Fibroblast of lung (primary cell): ENCODE data around the gene TMEM109. TPM values are rescaled to one million over a fixed set of nuclear protein-coding genes. Genes with fewer than 3 reads are reported as not detected.

Experiments used
- DNase-seq, 2 donors: peaks; one replicate each; pipeline versions ENCODE4 v3.0.0 to v3.0.0-alpha.2; 2010; ENCODE audit warnings: low read depth in 2 of 2
- H2AFZ ChIP-seq: 2 replicates; pipeline ENCODE4 v1.5.1; 2012; ENCODE audit warnings: low read length, control low read depth, inconsistent platforms
- H3K27ac ChIP-seq: 2 replicates; pipeline ENCODE4 v1.5.1; 2011; ENCODE audit warnings: low read length, control low read depth; ENCODE audit not compliant: insufficient read depth
- H3K27me3 ChIP-seq: 2 replicates; pipeline ENCODE4 v1.5.1; 2011; ENCODE audit warnings: mild to moderate bottlenecking, low read length; ENCODE audit not compliant: control insufficient read depth, insufficient read depth
- H3K36me3 ChIP-seq: 2 replicates; pipeline ENCODE4 v1.5.1; 2011; ENCODE audit warnings: low read length; ENCODE audit not compliant: control insufficient read depth, insufficient read depth
- H3K4me1 ChIP-seq: 2 replicates; pipeline ENCODE4 v1.5.1; 2011; ENCODE audit warnings: low read length; ENCODE audit not compliant: control insufficient read depth, insufficient read depth; ENCODE audit errors: extremely low read depth
- H3K4me2 ChIP-seq: 2 replicates; pipeline ENCODE4 v1.5.1; 2011; ENCODE audit warnings: low read length, control low read depth; ENCODE audit not compliant: insufficient read depth; ENCODE audit errors: extremely low read depth
- H3K4me3 ChIP-seq, 4 experiments: fragments of 200-600 bp in 1 of 4; sonication (generic) in 1 of 4; replicated peaks in 1 of 4; 2 replicates each; pipeline ENCODE4 v1.5.1; 2011 to 2016; ENCODE audit warnings: low read length in 4 of 4, low read depth in 3 of 4, mild to moderate bottlenecking in 3 of 4, control low read depth in 2 of 4, inconsistent platforms in 1 of 4, mixed read lengths in 1 of 4; ENCODE audit not compliant: insufficient read depth in 1 of 4; ENCODE audit errors: control extremely low read depth in 1 of 4
- H3K79me2 ChIP-seq: 2 replicates; pipeline ENCODE4 v1.5.1; 2012; ENCODE audit warnings: mild to moderate bottlenecking, low read length, inconsistent platforms; ENCODE audit not compliant: control insufficient read depth, insufficient read depth
- H3K9ac ChIP-seq: 2 replicates; pipeline ENCODE4 v1.5.1; 2011; ENCODE audit warnings: mild to moderate bottlenecking, low read length, control low read depth; ENCODE audit not compliant: insufficient read depth
- H3K9me3 ChIP-seq: 2 replicates; pipeline ENCODE4 v1.5.1; 2012; ENCODE audit warnings: low read depth, low read length; ENCODE audit not compliant: control insufficient read depth, insufficient read depth
- H4K20me1 ChIP-seq: 2 replicates; pipeline ENCODE4 v1.5.1; 2011; ENCODE audit warnings: low read length; ENCODE audit not compliant: control insufficient read depth, insufficient read depth; ENCODE audit errors: extremely low read depth
- EZH2 ChIP-seq: IDR thresholded peaks from 2 replicates; pipeline ENCODE4 v1.5.1; 2012; ENCODE audit warnings: low read length, control low read depth, mild to moderate bottlenecking; ENCODE audit errors: missing control alignments
- polyA plus RNA-seq, 2 donors: library from polyadenylated mRNA; depleted of rRNA in 1 of 2; stranded (reverse) in 1 of 2; unstranded in 1 of 2; fragments of >200 nt; gene quantifications; 2 replicates each; pipeline ENCODE4 v1.2.1, GENCODE V29; 2011 to 2012; ENCODE audit warnings: missing spikeins in 1 of 2
- total RNA-seq: library from RNA; depleted of rRNA; stranded (reverse); fragments of >200 nt; gene quantifications from 2 replicates; pipeline ENCODE4 v1.2.1, GENCODE V29; 2014
- TF ChIP-seq, protein P1 (sequence below), 2 donors: IDR thresholded peaks in 1 of 2; conservative IDR thresholded peaks in 1 of 2; 1 replicate in 1 of 2; 2 replicates in 1 of 2; pipeline ENCODE4 v1.5.1; 2011 to 2012; ENCODE audit warnings: low read length in 2 of 2, control low read depth in 1 of 2, inconsistent platforms in 1 of 2, low read depth in 1 of 2, mild to moderate bottlenecking in 1 of 2

Gene TMEM109
- total and polyA plus RNA-seq, 2 donors (not counting 1 experiment from before 2014, with no cell fraction given), result 21.5 to 34.9 TPM

DNA sequence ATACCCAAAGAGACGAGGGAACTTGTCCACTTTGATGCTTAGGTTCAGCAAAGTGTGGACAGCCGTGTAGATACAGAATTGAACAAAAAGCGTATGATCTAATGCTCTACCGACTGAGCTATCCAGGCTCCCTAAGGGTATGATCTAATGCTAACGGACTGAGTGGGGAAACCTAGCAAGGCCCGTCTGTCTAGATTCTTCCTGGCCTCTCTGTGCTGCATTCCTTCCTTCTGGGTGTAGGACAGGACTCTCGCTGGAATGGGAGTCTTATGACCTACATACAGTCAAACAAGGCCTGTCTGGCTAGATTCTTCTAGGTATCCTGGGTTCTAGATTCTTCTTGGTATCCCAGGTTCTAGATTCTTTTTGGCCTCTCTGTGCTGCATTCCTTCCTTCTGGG lies 46.4 kb downstream of the TMEM109 start:
- H3K4me2 ChIP-seq, result no peak overlapping the region
- no peak overlapping the region for H3K27ac ChIP-seq
- no peaks in the 10 kb centered on the region for H3K36me3 ChIP-seq
- H3K9me3 ChIP-seq, result no peaks in the 10 kb centered on the region
- H2AFZ ChIP-seq, result no peak overlapping the region
- H3K9ac ChIP-seq, result no peak overlapping the region
- H4K20me1 ChIP-seq, result no peaks in the 10 kb centered on the region
- H3K27me3 ChIP-seq, result peaks cover 3% of the 10 kb centered on the region
- no peak for TF ChIP-seq EZH2
- TF ChIP-seq, protein P1, sequence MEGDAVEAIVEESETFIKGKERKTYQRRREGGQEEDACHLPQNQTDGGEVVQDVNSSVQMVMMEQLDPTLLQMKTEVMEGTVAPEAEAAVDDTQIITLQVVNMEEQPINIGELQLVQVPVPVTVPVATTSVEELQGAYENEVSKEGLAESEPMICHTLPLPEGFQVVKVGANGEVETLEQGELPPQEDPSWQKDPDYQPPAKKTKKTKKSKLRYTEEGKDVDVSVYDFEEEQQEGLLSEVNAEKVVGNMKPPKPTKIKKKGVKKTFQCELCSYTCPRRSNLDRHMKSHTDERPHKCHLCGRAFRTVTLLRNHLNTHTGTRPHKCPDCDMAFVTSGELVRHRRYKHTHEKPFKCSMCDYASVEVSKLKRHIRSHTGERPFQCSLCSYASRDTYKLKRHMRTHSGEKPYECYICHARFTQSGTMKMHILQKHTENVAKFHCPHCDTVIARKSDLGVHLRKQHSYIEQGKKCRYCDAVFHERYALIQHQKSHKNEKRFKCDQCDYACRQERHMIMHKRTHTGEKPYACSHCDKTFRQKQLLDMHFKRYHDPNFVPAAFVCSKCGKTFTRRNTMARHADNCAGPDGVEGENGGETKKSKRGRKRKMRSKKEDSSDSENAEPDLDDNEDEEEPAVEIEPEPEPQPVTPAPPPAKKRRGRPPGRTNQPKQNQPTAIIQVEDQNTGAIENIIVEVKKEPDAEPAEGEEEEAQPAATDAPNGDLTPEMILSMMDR (conservative IDR thresholded peaks at IDR 0.05 in 1 of 2, IDR thresholded peaks at IDR 0.05 in 1 of 2; ENCODE audit: low read depth in 1 of 2, low read length in 2 of 2), result no peak
- no peak for DNase-seq
- H3K4me1 ChIP-seq, result no peaks in the 10 kb centered on the region
- H3K4me3 ChIP-seq, result no peak overlapping the region
- no peaks in the 10 kb centered on the region for H3K79me2 ChIP-seq

DNA sequence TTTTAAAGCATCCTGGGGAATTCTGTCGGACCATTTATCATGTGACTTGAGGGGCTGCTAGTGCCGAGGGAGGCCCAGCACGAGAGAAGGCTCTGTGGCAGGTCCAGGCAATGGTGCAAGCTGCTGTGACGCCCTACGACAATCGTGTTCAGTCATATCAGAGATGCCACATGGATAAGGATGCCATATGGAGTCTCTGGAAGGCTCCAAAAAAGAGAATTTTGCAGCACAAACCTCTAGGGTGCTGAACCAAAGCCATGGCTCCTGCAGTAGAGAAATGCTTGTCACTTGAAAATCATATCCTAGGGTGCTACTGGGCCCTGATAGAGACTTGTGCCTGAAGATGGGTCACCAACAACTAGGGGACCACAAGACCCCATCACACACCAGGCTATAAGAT lies 50.8 kb downstream of the TMEM109 start:
- Histone ChIP-seq H3K79me2 (no peaks in the 10 kb centered on the region), H3K4me1 (no peaks in the 10 kb centered on the region), H3K9ac (no peak overlapping the region), H3K36me3 (no peaks in the 10 kb centered on the region), H3K4me2 (no peak overlapping the region), H4K20me1 (no peaks in the 10 kb centered on the region), H3K4me3 (no peak overlapping the region), H3K27ac (no peak overlapping the region), H2AFZ (no peak overlapping the region), H3K27me3 (peaks cover 6% of the 10 kb centered on the region), H3K9me3 (no peaks in the 10 kb centered on the region)
- TF ChIP-seq EZH2, result no peak
- TF ChIP-seq, protein P1 (conservative IDR thresholded peaks at IDR 0.05 in 1 of 2, IDR thresholded peaks at IDR 0.05 in 1 of 2; ENCODE audit: low read depth in 1 of 2, low read length in 2 of 2), result no peak
- no peak for DNase-seq

DNA sequence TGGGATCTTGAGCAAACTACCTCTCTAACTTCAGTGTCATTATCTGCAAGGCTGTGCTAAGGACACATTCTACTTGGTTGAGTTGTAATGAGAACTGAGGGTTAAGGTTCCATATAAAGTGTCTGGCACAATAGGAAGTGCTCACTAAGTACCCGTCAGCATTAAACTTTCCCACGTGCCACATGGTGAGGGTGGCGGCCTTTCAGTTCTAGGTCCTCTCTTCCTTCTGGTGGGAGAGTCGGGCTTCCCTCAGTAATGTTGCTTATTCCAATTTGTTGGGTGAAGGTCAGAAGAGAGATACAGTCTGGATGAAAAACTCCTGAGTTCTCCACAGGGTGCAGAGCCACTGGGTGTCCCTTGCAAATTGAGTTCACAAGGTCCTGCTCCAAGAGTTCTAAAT lies 52.9 kb downstream of the TMEM109 start:
- DNase-seq, result no peak
- H3K9me3 ChIP-seq, result no peaks in the 10 kb centered on the region
- TF ChIP-seq, protein P1 (conservative IDR thresholded peaks at IDR 0.05 in 1 of 2, IDR thresholded peaks at IDR 0.05 in 1 of 2; ENCODE audit: low read depth in 1 of 2, low read length in 2 of 2), result no peak
- no peak for TF ChIP-seq EZH2
- no peaks in the 10 kb centered on the region for H3K79me2 ChIP-seq
- H3K36me3 ChIP-seq, result no peaks in the 10 kb centered on the region
- no peak overlapping the region for H3K4me3 ChIP-seq
- no peak overlapping the region for H2AFZ ChIP-seq
- no peaks in the 10 kb centered on the region for H4K20me1 ChIP-seq
- no peak overlapping the region for H3K9ac ChIP-seq
- H3K27ac ChIP-seq, result no peak overlapping the region
- H3K4me1 ChIP-seq, result no peaks in the 10 kb centered on the region
- no peak overlapping the region for H3K4me2 ChIP-seq
- peaks cover 3% of the 10 kb centered on the region for H3K27me3 ChIP-seq
